ENCODE data around the gene RPS3.

Gene RPS3

DNA sequence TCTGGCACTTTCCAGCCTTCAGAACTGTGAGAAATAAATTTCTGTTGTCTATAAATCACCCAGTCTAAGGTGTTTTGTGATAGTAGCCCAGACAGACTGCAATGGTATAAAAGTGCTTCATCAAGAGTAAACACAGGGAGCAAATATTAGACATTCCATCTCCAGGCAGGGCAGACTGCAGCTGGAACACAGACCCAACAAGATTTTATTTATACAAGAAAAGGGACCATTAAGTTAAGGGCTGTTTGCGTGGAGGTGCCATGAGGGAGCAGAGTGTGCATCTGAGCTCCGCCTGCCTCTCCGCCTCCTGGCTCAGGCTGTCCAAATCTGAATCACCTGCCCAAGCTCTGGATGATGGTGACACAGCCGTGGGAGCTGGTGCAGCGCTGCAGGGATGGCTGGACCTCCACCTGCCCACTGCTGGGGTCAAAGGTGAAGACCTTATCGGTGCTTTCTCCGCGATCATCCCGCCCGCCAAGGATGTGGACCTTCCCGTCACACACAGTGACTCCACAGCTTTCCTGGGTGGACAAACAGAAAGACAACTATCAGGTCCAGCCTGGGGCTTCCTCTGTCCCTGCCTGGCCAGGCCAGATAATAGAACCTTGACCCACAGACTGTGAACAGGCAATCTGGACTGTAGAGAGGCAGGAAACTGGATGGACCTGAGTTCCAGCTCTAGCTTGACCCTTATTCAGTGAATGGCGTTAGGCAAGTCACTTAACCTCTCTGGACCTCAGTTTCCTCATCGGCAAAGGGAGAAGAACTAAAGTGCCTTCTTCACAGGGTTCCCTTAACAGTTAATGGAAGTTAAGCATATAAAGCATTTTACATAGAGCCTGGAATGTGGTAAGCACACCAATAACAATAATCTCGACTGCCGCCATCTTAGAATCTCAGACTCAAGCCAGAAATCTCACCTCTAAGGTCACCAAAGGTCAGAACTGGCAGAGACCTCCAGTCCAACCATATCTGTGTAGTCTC, 23.2 kb downstream of the RPS3 start:
- DNase-seq (ENCODE audit: low spot score): no peak
- no peak for TF ChIP-seq CTCF (IDR thresholded peaks at IDR 0.05; ENCODE audit: extremely low read depth, missing control alignments)

GRCh38 chr11:75423721-75424120, 24.4 kb downstream of the RPS3 start:
- no peak for TF ChIP-seq CTCF (IDR thresholded peaks at IDR 0.05; ENCODE audit: extremely low read depth, missing control alignments)
- no peak for DNase-seq (ENCODE audit: low spot score)

DNA sequence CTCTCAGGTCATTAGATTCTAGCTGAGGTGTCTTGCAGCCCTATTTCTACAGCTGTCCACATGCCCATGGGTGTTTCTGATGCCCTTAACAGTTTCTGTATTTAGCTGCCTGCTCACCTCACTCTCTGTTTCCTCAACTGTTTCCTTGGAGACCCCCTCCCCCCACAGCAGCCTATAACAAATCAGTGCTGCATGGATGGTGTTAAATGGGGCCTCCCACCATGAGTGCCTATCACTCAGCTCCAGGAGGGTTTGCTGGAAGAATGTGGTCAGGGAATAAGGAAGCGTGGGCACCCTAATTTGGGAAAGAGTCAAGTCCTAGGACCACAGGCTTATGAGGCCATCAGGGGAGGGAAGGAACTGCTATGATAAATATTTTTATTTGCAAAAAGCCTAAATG, 25.1 kb downstream of the RPS3 start:
- DNase-seq (ENCODE audit: low spot score): no peak
- no peak for TF ChIP-seq CTCF (IDR thresholded peaks at IDR 0.05; ENCODE audit: extremely low read depth, missing control alignments)

GRCh38 chr11:75425422-75425821, 26.1 kb downstream of the RPS3 start:
- peak; percentile 52 for DNase-seq (ENCODE audit: low spot score)
- TF ChIP-seq CTCF (IDR thresholded peaks at IDR 0.05; ENCODE audit: extremely low read depth, missing control alignments): no peak

GRCh38 chr11:75426720-75427086, 27.4 kb downstream of the RPS3 start:
- TF ChIP-seq CTCF (IDR thresholded peaks at IDR 0.05; ENCODE audit: extremely low read depth, missing control alignments): no peak

GRCh38 chr11:75427181-75427580, 27.9 kb downstream of the RPS3 start:
- no peak for DNase-seq (ENCODE audit: low spot score)
- no peak for TF ChIP-seq CTCF (IDR thresholded peaks at IDR 0.05; ENCODE audit: extremely low read depth, missing control alignments)

More at GRCh38 chr11:75426720-75427086, 27.4 kb downstream of the RPS3 start:
- no peak for DNase-seq (ENCODE audit: low spot score)

DNA sequence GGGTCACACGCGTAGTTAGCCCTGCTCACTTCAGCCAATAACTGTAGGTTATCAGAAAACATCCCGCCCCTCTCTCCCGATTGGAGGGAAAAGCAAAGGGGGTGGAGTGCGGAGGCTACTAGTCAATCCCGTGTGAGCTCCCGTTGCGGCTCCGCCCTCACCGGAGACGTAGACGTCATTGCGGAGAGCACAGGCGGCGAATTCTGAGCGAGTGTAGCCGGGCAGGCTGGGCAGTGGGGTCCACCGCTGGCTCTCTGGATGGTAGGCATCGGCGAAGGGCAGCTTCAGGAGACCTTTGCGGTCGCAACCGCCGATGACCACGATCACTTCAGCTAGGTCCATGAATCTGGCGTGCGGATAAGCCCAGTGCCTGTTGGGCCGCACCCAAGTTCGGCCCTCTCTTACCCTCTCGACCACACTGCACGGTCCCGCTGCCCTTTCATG, 29.0 kb downstream of the RPS3 start:
- DNase-seq (ENCODE audit: low spot score): peak; percentile 97
- TF ChIP-seq CTCF (IDR thresholded peaks at IDR 0.05; ENCODE audit: extremely low read depth, missing control alignments): no peak
